GM21360 (cell line): ENCODE measurements around the gene CRISPLD2.

Source experiments
- ATAC-seq: cut with Tn5 transposase; IDR thresholded peaks from one replicate; pipeline ENCODE4 v1.9.1; 2021; ENCODE audit warnings: mild to moderate bottlenecking, moderate library complexity; ENCODE audit not compliant: unreplicated experiment

CRISPLD2 gene

DNA sequence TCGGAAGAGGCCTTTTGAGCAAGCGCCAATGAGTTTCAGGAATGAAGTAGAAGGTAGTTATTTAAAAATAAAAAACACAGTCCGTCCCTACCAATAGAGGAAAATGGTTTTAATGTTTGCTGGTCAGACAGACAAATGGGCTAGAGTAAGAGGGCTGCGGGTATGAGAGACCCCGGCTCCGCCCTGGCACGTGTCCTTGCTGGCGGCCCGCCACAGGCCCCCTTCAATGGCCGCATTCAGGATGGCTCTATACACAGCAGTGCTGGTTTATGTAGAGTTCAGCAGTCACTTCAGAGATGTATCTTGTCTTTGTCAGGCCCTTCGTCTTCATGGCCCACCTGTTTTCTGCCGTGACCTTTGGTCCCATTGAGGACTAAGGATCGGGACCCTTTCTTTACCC lies 87.3 kb downstream of the CRISPLD2 start:
- no peak for ATAC-seq

DNA sequence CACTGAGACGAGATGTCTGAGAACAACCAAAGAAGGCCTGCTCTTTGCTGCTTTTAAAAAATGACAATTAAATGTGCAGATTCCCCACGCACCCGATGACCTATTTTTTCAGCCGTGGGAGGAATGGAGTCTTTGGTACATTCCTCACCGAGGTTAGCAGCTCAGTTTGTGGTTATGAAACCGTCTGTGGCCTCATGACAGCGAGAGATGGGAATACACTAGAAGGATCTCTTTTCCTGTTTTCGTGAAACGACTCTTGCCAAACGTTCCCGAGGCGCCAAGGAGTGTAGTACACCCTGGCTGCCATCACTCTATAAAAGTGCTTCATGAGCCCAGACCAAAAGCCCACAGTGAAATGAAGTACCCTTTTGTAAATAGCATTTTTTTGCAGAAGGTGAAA lies 87.8 kb downstream of the CRISPLD2 start:
- no peak for ATAC-seq

DNA sequence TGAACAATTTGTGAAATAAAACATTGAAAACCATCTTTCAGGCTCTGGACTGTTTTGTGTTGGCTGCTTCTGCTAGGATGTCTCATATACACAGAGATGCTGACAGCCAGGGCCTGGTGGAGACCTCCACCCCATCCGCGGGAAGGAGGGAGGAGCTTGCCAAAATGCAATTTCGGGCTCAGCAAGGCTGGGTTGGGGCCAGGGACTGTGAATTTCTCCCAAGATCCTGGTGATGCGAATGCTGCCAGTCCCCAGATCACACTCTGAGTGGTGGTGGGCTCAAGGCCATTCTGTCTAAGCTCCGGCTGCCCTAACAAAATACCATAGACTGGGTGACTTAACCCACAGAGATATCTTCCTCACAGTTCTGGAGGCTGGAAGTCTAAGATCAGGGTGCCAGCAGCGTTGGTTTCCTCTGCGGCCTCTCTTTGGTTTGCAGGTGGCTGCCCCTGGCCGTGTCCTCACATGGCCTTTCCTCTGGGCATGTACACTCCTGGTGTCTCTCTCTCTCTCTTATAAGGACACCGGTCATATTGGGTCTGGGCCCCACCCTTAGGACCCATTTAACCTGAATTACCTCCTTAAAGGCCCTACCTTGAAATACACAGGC lies 89.8 kb downstream of the CRISPLD2 start:
- ATAC-seq: no peak

DNA sequence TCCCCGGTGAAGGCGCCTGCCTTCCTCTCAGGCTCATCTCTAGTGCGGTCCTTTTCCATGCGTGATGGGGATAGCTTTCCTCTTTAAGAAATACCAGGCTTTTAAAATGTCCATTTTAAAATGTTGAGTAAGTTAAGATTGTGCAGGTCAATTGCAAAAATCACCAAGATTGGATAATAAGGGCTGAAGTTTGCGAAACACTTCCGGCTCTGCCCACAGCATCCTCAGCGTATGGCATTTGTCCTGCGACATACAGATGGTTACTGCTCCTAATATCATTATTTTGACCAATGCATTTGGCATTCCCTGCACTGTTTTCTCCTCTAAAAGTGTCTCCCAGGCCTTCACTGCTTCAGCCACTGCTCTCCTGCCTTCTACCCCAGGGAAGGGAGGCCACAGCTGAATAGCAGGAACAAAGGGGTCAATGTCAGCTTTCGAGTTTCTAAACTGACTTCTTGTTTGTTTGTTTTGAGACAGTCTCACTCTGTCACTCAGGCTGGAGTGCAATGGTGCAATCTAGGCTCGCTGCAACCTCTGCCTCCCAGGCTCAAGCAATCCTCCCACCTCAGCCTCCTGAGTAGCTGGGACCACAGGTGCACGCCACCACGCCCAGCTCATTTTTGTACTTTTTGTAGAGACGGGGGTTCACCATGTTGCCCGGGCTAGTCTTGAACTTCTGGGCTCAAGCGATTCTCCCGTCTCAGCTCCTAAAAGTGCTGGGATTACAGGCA lies 91.9 kb downstream of the CRISPLD2 start:
- ATAC-seq: no peak

DNA sequence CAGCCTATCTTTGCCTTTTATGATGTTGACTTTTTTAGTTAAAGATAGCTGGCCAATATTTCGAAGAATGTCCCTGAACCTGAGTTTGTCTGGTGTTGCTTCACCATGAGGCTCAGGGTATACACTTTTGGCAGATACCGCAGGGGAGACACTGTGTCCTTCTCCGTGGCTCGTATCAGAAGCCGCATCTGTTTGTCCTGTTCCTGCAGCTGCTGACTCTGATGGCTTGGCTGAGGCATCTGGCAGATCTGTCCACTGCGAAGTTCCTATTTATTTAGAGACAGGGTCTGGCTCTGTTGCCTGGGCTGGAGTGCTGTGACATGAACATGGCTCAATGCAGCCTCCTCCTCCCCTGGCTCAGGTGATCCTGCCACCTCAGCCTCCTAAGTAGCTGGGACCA lies 93.5 kb downstream of the CRISPLD2 start:
- ATAC-seq: no peak

DNA sequence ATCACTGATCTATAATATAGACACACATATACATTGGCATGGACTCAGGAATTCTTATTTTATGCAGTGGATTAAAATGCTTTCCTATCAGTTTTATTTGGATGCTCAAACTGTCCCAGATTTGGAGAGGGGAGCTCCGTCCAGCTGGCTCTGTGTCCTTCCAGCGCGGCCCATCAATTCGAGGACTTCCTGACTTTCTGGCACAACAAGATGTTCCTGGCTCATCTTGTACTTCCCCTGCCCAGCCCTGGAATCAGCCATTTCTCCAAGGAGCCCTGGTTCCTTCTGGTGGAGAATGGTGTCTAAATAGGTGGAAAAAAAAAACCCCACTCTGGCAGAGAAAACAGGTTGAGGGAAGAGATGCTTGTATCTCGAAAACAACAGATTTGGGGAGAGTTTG lies 94.5 kb downstream of the CRISPLD2 start:
- ATAC-seq: no peak

DNA sequence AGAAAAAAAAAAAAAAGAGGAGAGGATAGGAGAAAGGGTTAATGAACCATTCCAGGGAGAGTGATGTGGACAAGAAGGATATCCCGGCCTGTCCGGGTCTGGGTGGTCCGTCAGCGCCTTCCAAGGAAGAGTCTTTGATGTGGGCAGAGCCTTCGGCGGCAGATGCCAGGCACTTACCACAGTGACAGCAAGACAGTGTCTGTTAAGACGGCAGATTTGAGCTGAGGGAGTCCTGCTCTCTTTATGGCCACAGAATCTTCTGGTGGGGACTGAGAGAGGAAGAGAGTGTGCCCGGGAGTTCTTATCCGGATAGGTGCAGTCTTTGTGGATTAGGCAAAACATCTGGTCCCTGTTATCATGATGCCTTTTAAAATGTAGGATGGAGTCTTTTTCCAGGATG lies 96.4 kb downstream of the CRISPLD2 start:
- no peak for ATAC-seq

DNA sequence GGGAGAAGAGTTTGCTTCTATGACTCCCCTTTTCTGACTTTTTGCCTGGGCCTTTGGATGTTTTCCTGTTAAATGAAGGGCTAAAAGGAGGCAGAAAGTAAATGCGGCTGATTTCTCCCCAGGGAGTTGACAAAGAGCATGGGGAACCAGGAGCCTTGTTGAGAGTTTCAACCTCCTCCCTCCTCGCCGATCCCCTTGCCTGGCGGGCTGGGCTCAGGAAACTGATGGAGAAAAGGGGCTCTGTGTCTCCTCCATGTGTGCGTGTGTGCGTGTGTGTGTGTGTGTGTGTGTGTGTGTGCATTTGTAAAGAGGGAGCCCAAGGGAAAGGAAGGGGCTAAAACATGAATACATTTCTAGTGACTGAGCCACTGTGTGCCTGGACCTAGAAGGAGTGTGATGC lies 97.1 kb downstream of the CRISPLD2 start:
- ATAC-seq: no peak

DNA sequence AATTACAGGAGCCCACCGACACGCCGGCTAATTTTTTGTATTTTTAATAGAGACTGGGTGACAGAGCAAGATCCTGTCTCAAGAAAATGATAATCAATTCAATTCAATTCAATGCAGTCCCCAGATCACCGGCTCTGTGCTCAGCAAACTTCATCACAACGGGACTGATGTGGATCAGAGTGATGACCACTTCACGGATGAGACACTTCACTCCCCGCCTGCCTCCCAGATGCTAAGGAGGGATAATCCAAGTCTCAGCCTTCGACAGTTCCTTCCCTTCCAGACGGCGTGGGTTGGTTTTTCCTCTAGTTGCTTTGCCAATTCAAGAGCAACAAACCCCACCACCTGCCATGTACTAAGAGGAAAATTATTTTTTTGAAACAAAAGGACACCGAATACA lies 97.7 kb downstream of the CRISPLD2 start:
- ATAC-seq: no peak

DNA sequence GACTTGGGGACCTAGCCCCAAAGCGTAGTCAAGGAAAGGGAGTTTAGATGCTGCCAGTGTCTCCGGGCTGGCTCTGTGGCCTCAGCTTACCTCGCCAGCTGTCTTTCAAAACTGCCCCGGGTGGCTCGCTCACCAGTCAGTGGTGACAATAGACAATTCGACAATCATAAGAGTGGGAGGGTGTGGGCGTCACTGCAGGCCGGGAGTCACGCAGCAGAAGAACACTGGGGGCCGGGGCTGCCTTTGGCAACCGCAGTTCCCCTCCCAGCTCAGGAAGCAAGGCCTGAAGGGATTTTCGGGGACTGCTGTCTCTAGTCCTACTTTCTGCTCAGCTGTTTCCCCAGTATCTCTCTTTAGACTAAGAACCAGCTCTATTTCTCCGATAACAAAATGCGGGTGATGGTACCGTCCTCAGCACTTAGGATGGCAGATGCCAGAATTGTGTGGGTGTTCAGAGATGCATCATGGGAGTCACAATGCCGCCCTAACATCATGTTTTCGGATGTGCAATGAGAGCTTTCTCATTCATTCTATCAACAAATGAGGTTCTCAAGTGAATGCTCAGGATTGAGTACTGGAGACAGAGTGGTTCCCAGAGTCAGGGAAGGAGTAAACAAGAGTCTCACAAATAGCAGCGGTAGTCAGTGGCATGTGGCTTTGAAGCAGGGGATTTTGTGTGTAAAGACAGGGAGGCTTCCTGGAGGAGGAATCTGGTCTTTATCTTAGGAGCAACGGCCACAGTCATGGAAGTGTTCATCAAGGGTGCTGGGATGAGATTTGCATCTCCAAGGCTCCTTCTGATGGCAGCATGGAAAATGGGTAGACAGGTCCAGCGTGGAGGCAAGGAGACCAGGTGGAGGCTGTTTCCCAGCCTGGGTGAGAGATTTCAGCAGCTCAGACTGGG lies 98.5 kb downstream of the CRISPLD2 start:
- no peak for ATAC-seq

DNA sequence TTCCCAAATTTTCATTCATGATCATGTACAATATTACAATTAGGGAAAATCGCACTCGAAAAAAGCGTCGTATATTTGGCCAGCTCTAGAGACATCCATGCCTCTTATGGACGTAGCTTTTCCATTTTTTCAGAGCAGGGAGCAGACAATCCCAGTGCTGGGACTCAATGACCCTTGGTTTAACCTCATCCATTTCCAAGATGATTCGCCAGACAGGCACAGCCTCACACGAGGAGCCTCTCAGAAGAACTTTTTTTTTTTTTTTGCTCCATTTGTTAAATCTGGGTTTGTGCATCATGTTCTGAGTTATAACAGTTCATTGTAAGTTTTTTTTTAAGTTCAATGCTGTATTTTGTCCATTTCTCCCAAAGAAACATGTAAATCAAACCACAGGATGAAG lies 99.5 kb downstream of the CRISPLD2 start:
- ATAC-seq: no peak

DNA sequence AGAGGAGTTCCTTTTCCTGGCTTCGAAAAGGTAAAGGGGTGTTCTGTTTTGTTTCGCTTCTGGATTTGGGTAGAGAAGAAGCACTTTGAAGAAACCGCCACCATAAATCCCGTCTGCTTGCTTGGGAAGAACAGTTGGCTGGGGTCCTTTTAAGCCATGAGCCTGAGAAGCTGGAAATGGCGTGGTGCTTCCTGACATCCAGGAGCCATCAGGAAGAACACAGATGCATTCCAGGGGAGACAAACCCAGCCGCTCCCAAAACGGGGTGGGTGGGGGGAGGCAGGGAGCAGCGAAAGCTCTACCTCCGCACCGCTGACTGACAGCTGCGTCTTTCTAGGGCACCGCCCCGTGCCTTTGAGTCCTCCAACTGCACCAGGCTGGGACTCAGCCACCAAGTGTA lies 99.9 kb downstream of the CRISPLD2 start:
- ATAC-seq: no peak

DNA sequence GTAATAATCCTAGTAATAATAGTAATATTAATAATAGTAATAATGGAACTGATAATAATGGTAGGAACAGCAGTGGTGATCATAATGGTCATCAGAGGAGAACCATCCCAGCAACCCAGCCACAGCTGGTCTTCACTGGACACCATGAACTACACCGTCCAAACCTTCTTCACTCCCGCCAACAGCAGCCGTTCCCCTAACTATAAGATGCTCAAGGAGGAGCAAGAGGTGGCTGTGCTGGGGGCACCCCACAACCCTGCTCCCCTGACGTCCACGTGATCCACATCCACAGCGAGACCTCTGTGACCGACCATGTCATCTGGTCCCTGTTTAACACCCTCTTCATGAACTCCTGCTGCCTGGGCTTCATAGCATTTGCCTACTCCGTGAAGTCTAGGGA lies 100.5 kb downstream of the CRISPLD2 start:
- no peak for ATAC-seq

DNA sequence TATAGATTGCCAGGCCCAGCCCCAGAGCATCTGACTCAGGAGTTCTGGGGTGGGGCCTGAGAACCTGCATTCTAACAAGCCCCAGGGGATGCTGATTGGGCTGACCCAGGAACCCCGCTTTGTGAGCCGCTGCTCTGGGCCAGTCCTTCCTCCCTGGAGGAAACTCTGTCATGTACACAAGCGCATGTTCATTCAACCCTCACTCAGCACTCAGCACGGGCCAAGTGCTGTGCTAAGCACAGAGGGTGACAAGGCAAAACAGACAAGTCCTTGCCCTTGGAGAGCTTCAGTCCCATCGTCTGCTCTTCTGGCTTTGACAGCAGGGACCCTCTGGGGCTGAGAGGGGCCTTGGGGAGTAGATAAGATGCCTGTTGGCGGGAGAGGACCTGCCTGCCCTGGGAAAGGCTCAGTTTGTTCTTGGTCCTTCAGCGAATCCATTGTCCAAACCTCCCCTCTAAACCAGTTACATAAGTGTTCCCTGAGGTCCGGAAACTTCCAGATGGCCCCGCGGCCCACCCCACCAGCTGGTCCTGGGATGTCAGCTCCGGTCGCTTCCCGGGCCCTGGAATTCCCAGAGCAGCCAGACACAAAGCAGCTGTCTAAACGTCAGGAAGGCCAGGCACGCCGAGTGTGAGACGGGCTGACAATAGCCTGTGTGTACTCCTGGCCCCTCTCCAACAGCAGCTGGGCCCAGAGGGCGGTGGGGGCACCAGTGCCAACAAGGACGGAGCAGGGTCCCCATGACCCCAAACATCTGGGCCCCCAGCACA lies 102.8 kb downstream of the CRISPLD2 start:
- no peak for ATAC-seq

DNA sequence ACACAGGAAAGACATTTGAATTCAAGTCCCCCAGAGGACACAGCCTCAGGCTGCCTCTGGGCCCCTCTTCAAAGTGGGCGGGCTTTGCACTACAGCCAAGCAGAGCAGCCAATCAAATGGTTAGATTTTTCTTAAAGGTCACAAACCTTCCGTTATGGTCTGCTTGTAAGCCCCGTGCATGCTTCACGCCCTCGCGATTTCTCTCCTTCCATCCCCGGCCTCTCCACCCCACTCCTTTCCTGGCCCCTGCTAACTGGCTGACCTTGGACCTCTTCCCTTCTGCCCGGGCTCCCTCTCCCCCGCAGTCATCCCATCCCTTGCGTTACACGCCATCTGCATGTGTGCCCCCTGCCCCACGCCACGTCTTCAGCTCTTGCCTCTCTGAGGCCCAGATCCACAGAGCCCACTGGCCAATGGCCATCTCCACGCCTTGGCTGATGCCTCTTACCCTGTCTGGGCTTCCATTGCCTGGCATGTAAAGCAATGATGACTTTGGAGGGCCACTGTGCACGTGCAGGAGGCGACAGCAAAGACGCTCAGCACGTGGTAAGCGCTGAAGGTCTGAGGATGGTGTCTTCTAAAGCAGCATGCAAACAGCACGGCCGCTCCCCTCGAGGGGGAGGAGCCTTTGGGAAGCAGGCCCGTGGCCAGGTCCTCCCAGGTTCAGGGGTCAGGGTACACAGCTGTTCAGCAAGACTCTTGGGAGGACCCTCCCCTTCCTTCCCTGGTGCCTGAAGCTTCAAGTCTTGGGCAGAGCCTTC lies 104.7 kb downstream of the CRISPLD2 start:
- no peak for ATAC-seq

DNA sequence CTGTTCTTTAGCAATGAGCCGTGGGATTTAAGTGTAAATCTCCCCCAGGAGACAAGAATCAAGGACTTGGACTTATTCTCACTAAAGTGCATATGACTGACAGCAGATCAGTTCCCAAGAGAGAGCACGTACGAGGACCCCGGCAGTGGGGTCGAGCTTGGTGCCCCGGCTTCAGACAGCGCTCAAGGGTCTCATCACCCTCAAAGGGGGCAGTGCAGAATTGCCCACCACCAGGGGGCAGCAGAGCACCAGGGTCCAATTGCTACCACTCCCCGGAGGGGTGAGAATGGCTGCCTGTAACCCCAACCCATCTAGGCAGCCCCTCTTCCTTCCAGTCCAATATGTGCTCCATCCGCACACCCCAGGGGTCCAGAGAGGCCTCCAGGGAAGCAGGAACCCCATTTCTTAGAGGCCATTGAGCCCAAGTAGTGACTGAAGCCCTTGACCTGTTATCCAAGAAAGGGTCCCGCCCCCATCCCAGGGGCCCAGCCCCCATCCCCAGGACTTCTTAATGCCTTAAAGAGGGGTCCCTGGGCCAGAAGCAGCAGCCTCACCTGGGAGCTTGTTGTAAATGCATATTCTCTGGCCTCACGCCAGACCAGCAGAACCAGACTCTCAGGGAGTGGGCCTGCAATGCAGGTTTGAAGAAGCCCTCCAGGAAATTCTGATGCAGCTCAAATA lies 105.4 kb downstream of the CRISPLD2 start:
- ATAC-seq: no peak

DNA sequence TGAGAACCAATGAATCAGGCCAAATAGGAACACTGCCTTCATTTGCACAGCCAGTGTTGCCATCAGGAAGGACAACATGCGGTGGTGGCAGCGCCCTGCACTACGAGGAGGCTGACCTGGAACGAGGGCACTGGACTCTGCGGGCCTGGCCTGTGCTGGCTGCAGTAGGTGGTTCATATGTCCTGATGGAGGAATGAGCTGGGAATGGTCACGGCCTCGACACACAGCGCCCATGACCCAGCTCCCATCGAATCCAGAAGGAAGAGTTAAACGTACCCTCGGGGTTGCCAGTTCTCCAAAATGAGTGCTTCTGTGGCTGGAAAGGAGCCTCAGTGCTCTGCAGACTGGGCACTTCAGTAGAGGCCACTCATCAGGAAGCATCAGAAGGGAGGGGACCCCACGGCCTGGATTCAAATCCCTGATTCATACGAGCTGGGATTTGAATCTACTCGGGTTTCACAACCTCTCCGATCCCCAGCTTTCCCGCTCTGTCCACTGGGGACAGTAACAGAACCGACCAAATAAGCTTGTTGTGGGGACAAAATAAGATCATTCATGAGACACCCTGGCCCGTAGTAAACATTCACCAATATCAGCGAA lies 106.1 kb downstream of the CRISPLD2 start:
- no peak for ATAC-seq

DNA sequence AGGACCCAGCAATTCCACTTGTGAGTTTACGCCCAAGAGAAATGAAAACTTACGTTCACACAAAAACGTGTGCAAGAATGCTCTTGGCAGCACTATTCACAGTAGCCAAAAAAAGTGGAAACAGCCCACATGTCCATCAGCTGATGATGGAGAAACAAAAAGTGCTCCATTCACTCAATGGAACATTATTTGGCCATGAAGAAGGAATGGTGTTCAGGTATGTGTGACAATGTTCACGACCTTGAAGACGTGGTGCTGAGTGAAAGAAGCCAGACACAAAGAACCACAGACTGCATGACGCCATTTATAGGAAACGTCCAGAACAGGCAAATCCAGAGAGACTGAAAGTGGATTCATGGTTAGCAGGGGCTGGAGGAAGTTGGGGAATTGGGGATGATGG lies 106.7 kb downstream of the CRISPLD2 start:
- no peak for ATAC-seq
